Mesothelial cell of epicardium (in vitro differentiated cells): Measurements from ENCODE around the gene CUZD1. TPM values are rescaled to one million over a fixed set of nuclear protein-coding genes. Genes with fewer than 3 reads are reported as not detected.

ENCODE experiments used
- DNase-seq, 2 experiments: peaks; one replicate each; pipeline ENCODE4 v3.0.0; 2021; ENCODE audit warnings: low spot score in 2 of 2; ENCODE audit not compliant: unreplicated experiment in 2 of 2
- H3K27ac Mint-ChIP-seq: 2 replicates; pipeline ENCODE4 v1.8.0; 2021; ENCODE audit warnings: mixed read lengths
- H3K27me3 Mint-ChIP-seq: 2 replicates; pipeline ENCODE4 v1.8.0; 2021; ENCODE audit warnings: low read depth, mixed read lengths
- H3K36me3 Mint-ChIP-seq: 2 replicates; pipeline ENCODE4 v1.8.0; 2021; ENCODE audit warnings: mixed read lengths
- H3K4me1 Mint-ChIP-seq: 2 replicates; pipeline ENCODE4 v1.8.0; 2021; ENCODE audit warnings: mixed read lengths
- H3K4me3 Mint-ChIP-seq: 2 replicates; pipeline ENCODE4 v1.8.0; 2021; ENCODE audit warnings: mild to moderate bottlenecking, moderate library complexity, mixed read lengths
- H3K9me3 Mint-ChIP-seq: 2 replicates; pipeline ENCODE4 v1.8.0; 2021; ENCODE audit warnings: mixed read lengths
- CTCF ChIP-seq: fragments of 200-600 bp; sonication (generic); IDR thresholded peaks from one replicate; pipeline ENCODE4 v1.5.0; 2021; ENCODE audit warnings: antibody characterized with exemption; ENCODE audit not compliant: unreplicated experiment
- total RNA-seq: library from RNA; stranded (reverse); gene quantifications from 3 replicates; pipeline ENCODE4 v1.2.1, GENCODE V29; 2021

Gene CUZD1
- total RNA-seq, 1 donor from 2014 or later, result not detected

- Mint-ChIP-seq H3K4me1 (no peaks in the 10 kb centered on the region), H3K9me3 (no peaks in the 10 kb centered on the region), H3K27ac (no peak overlapping the region), H3K36me3 (no peaks in the 10 kb centered on the region), H3K4me3 (no peak overlapping the region), H3K27me3 (peaks cover 35% of the 10 kb centered on the region)
- no peak for TF ChIP-seq CTCF
- DNase-seq, result no peak
Observed at GRCh38 chr10:122856902-122857301, 11.2 kb upstream of the CUZD1 start.

DNA sequence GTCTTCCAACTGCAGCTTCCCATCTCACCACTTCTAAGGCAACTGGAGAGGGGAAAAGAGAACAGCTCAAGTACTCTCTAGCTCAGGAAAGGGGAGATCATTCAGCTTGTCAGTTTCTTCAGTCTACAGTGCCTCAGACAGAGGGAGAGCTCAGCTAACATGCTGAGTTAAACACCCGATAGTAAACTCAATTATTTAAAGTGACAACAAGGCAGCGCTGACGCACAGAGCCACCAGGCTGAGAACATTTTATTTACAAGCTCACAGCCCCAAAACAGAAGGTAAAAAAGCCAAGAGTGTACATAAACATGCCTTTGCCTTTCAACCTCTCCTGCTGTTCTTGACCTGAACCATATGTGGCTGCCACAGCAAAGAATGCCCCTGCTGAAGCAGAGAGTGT lies 10.1 kb upstream of the CUZD1 start:
- no peaks in the 10 kb centered on the region for H3K9me3 Mint-ChIP-seq
- H3K4me3 Mint-ChIP-seq, result no peak overlapping the region
- no peak overlapping the region for H3K27ac Mint-ChIP-seq
- no peaks in the 10 kb centered on the region for H3K4me1 Mint-ChIP-seq
- H3K27me3 Mint-ChIP-seq, result peaks cover 34% of the 10 kb centered on the region
- H3K36me3 Mint-ChIP-seq, result no peaks in the 10 kb centered on the region
- no peak for DNase-seq
- no peak for TF ChIP-seq CTCF

GRCh38 chr10:122854648-122855047 lies 9.0 kb upstream of the CUZD1 start:
- Mint-ChIP-seq H3K4me3 (no peak overlapping the region), H3K27ac (no peak overlapping the region), H3K4me1 (no peaks in the 10 kb centered on the region), H3K27me3 (peaks cover 31% of the 10 kb centered on the region), H3K36me3 (no peaks in the 10 kb centered on the region), H3K9me3 (no peaks in the 10 kb centered on the region)
- DNase-seq, result no peak
- TF ChIP-seq CTCF, result no peak

GRCh38 chr10:122853665-122854313 lies 8.1 kb upstream of the CUZD1 start:
- Mint-ChIP-seq H3K9me3 (no peaks in the 10 kb centered on the region), H3K4me3 (no peak overlapping the region), H3K36me3 (no peaks in the 10 kb centered on the region), H3K27ac (no peak overlapping the region), H3K4me1 (no peaks in the 10 kb centered on the region), H3K27me3 (peaks cover 27% of the 10 kb centered on the region)
- no peak for DNase-seq
- no peak for TF ChIP-seq CTCF

GRCh38 chr10:122852261-122852660 lies 6.6 kb upstream of the CUZD1 start:
- no peak for DNase-seq
- H3K27ac Mint-ChIP-seq, result no peak overlapping the region
- no peak for TF ChIP-seq CTCF
- no peaks in the 10 kb centered on the region for H3K36me3 Mint-ChIP-seq
- H3K4me1 Mint-ChIP-seq, result no peaks in the 10 kb centered on the region
- H3K27me3 Mint-ChIP-seq, result peaks cover 27% of the 10 kb centered on the region
- no peaks in the 10 kb centered on the region for H3K9me3 Mint-ChIP-seq
- no peak overlapping the region for H3K4me3 Mint-ChIP-seq
